Nephron (organoid): ENCODE data around the gene TMEM222.

ENCODE experiments used
- H3K27ac Mint-ChIP-seq, 3 experiments: 2 replicates each; pipeline ENCODE4 v1.8.0; 2020; ENCODE audit warnings: mixed read lengths in 3 of 3, mild to moderate bottlenecking in 2 of 3, moderate library complexity in 1 of 3
- H3K27me3 Mint-ChIP-seq: 2 replicates; pipeline ENCODE4 v1.8.0; 2021; ENCODE audit warnings: low read depth, mild to moderate bottlenecking, moderate library complexity, mixed read lengths
- H3K36me3 Mint-ChIP-seq: 2 replicates; pipeline ENCODE4 v1.8.0; 2020; ENCODE audit warnings: low read depth, mixed read lengths
- H3K4me1 Mint-ChIP-seq: 2 replicates; pipeline ENCODE4 v1.8.0; 2020; ENCODE audit warnings: mixed read lengths
- H3K4me3 Mint-ChIP-seq, 3 experiments: 2 replicates each; pipeline ENCODE4 v1.8.0; 2020; ENCODE audit warnings: mild to moderate bottlenecking in 3 of 3, mixed read lengths in 3 of 3, moderate library complexity in 2 of 3
- H3K9me3 Mint-ChIP-seq: 2 replicates; pipeline ENCODE4 v1.8.0; 2020; ENCODE audit warnings: mixed read lengths
- TF ChIP-seq, protein P1 (sequence below), 3 experiments: fragments of 200-600 bp; sonication (generic); IDR thresholded peaks; one replicate each; pipeline ENCODE4 v1.5.0; 2021; ENCODE audit warnings: antibody characterized with exemption in 3 of 3; ENCODE audit not compliant: unreplicated experiment in 3 of 3

The TMEM222 gene

DNA sequence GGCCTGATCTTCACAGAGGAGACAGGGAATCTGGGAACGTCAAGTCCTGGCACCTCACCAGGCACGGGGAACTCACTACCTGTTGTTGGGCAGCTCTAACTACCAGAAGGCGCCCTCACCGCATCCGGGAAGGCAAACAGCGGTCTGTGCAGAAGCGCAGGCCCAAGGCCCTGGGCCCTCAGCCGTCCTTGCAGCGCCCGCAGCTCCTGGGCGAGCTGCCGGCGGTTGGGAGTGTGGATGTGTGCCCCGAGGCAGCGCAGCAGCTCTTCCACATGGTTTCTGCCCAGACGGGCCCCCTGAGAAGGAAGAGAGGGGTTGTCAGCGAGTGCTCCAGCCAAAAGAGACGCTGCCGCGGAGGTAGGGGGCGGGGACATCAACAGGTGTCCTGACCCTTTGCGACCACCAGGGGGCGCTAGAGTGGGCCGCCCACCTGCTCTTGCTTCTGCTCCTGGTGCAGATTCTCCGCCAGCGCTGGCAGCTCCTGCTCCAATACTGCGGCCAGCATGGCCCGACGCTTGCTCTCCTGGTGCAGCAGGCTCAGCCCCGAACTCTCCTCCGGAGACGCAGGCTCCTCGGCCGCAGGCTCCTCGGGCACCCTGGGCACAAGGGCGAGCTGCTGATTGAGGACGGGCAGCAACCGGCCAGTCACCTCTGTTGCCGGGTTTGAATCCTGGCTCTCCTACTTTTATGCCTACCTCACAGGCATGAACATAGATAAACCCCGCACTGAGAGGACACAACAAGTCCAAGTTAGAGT lies 35.5 kb downstream of the TMEM222 start:
- Mint-ChIP-seq H3K4me3 (no peak overlapping the region), H3K9me3 (no peaks in the 10 kb centered on the region), H3K27me3 (peaks cover 30% of the 10 kb centered on the region), H3K36me3 (peaks cover 8% of the 10 kb centered on the region), H3K27ac (no peak overlapping the region), H3K4me1 (peaks cover 7% of the 10 kb centered on the region)
- TF ChIP-seq, protein P1, sequence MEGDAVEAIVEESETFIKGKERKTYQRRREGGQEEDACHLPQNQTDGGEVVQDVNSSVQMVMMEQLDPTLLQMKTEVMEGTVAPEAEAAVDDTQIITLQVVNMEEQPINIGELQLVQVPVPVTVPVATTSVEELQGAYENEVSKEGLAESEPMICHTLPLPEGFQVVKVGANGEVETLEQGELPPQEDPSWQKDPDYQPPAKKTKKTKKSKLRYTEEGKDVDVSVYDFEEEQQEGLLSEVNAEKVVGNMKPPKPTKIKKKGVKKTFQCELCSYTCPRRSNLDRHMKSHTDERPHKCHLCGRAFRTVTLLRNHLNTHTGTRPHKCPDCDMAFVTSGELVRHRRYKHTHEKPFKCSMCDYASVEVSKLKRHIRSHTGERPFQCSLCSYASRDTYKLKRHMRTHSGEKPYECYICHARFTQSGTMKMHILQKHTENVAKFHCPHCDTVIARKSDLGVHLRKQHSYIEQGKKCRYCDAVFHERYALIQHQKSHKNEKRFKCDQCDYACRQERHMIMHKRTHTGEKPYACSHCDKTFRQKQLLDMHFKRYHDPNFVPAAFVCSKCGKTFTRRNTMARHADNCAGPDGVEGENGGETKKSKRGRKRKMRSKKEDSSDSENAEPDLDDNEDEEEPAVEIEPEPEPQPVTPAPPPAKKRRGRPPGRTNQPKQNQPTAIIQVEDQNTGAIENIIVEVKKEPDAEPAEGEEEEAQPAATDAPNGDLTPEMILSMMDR (IDR thresholded peaks at IDR 0.05; ENCODE audit: unreplicated experiment in 3 of 3), result peak; percentile 96 to 99 (median 99)

DNA sequence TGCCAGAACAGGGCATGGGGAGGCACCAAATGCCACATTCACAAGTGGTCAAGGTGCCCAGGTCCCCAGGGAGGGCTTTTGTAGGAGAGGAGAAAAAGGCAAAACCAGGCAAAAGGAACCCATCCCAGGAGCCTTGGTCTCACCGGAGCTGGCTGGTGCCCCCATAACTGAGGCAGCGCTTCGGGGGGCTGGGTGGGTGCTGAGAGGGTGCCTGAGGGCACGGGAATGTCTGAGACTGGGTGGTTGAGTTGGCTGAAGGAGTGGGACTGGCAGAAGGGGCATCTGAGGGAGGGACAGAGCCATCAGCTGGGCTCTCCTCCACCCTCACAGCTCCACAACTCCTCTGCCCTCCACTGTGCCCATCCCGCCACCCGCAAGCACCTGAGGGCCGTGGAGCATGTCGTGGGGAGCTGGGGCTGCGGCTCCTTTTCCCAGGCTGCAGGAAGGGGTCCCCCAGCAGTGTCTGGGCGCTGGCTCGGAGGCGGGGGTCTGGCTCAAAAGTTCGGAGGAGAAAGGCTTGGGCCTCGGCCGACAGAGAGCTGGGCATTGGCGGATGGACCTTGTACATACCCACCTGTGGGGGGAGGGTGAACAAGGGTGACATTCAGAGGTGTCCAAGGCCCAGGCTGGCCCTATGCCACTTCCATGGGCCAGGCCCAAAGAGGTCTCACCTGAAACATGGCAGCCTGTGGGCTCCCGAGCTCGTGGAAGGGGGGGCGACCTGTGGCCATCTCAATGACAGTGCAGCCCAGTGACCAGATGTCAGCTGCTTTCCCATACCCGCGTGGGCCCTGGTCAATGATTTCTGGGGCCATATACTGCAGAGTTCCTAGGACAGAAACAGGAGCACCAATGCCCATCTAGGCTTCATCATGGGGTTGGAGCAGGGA lies 36.3 kb downstream of the TMEM222 start:
- Mint-ChIP-seq H3K9me3 (no peaks in the 10 kb centered on the region), H3K4me3 (no peak overlapping the region), H3K27ac (no peak overlapping the region)

DNA sequence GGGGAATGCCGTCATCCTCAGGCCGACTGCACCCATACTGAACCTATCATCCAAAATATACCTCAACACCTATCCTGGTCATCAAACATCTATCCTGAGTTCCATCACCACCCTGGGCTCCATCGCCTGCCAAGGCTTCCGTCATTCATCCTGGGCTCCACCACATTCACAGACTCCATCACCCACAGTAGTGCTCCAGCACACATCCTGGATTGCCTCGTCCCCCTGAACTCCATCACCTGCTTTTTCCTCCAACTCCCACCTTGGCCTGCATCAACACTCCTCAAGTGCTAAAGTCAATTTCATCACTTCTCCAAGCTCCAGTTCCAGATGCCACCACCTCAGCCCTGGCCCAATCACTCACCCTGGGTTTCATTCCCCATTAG lies 37.0 kb downstream of the TMEM222 start:
- TF ChIP-seq, protein P1 (IDR thresholded peaks at IDR 0.05; ENCODE audit: unreplicated experiment in 3 of 3), result no peak
- Mint-ChIP-seq H3K9me3 (no peaks in the 10 kb centered on the region), H3K4me3 (peak overlapping the region in 1 of 3 experiments; percentile 36), H3K4me1 (peaks cover 7% of the 10 kb centered on the region), H3K27ac (no peak overlapping the region), H3K27me3 (peaks cover 30% of the 10 kb centered on the region), H3K36me3 (peaks cover 8% of the 10 kb centered on the region)

More for the DNA sequence above, 36.3 kb downstream of the TMEM222 start:
- H3K4me1 Mint-ChIP-seq, result peaks cover 7% of the 10 kb centered on the region
- peaks cover 30% of the 10 kb centered on the region for H3K27me3 Mint-ChIP-seq
- TF ChIP-seq, protein P1 (IDR thresholded peaks at IDR 0.05; ENCODE audit: unreplicated experiment in 3 of 3), result no peak
- H3K36me3 Mint-ChIP-seq, result peaks cover 8% of the 10 kb centered on the region

DNA sequence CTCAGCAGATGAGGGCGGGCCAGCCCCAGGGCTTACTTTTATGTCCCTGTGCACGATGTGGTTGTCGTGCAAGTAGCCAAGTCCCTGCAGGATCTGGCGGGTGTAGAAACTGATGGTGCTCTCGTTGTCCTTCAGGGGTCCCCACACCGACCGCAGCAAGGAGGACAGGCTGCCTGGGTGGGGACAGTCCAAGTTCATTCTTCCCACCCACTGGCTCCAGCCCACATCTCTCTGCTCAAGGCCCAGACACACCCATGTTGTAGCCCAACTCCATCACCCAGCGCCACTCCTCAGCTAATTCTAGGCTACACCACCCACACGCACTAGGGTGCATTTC lies 37.8 kb downstream of the TMEM222 start:
- no peak overlapping the region for H3K27ac Mint-ChIP-seq
- H3K4me1 Mint-ChIP-seq, result peaks cover 11% of the 10 kb centered on the region
- H3K4me3 Mint-ChIP-seq, result peak overlapping the region; percentile 3 to 66 (median 7)
- peaks cover 8% of the 10 kb centered on the region for H3K36me3 Mint-ChIP-seq
- no peaks in the 10 kb centered on the region for H3K9me3 Mint-ChIP-seq
- H3K27me3 Mint-ChIP-seq, result peaks cover 30% of the 10 kb centered on the region
- TF ChIP-seq, protein P1 (IDR thresholded peaks at IDR 0.05; ENCODE audit: unreplicated experiment in 3 of 3), result no peak

DNA sequence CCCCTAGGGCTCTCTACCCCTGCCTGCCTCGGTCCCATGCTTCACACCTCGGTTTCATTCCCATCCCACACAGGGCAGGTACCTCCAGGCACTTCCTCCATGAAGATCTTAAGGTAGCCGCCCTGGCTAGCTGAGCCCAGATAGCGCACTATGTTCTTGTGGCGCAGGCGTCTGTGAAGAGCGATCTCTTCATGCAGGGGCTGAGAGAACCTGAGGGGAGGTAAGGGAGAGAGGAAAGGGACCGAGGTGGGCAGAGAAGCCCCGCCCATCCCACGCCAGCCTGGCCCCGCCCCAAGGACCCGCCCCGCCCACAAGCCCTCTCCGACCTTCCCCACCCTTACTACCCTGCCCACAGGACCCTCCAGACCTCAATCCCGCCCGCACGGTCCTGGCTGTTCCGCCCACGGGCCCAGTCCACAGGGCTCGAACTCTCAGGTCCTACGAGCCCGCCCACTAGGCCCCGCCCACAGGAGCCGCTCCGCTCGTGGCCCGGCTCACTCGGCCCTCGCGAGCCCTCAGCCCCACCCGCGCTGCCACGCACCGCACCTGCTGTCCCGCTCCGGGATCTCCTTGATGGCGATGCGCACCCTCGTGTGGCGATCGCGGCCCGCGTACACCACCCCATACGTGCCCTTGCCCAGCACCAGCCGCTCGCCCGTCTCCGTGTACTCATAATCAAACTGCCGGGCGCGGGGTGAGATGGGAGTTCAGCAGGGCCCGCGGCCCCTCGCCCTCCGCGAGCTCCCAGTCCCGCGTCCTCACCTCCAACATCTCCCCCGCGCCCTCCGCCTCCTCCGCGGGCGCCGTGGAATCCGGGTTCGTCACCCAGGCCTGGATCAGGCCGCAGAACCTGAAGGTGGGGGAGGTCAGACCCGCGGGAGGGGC lies 38.4 kb downstream of the TMEM222 start:
- TF ChIP-seq, protein P1 (IDR thresholded peaks at IDR 0.05; ENCODE audit: unreplicated experiment in 3 of 3), result no peak
- no peak overlapping the region for H3K27ac Mint-ChIP-seq
- H3K27me3 Mint-ChIP-seq, result peaks cover 30% of the 10 kb centered on the region
- H3K36me3 Mint-ChIP-seq, result peaks cover 8% of the 10 kb centered on the region
- H3K4me3 Mint-ChIP-seq, result peak overlapping the region; percentile 7 to 66 (median 50)
- no peaks in the 10 kb centered on the region for H3K9me3 Mint-ChIP-seq
- H3K4me1 Mint-ChIP-seq, result peaks cover 17% of the 10 kb centered on the region
